HG02973 (cell line): Measurements from ENCODE around the gene MRM1.
A peak's percentile ranks its signal among the peaks of the same experiment; 100 is the strongest.

Experiments
- ATAC-seq: cut with Tn5 transposase; IDR thresholded peaks from one replicate; pipeline ENCODE4 v1.9.1; 2021; ENCODE audit warnings: moderate library complexity; ENCODE audit not compliant: unreplicated experiment

Gene MRM1

GRCh38 chr17:36601303-36602029 is at the start of gene MRM1:
Gene MRM1, plus strand, starts transcription at chr17:36601583. Its CDS starts 228 bp downstream, at chr17:36601811.
- ATAC-seq = peak; percentile 68

GRCh38 chr17:36553459-36553858 is 47.9 kb upstream of the MRM1 start:
- no peak for ATAC-seq

GRCh38 chr17:36566081-36566480 is 35.3 kb upstream of the MRM1 start:
- no peak for ATAC-seq

GRCh38 chr17:36575028-36575427 is 26.4 kb upstream of the MRM1 start:
- no peak for ATAC-seq

GRCh38 chr17:36576793-36577192 is 24.6 kb upstream of the MRM1 start:
- ATAC-seq = no peak

- ATAC-seq = no peak
These were observed 22.7 kb upstream of the MRM1 start for GRCh38 chr17:36578671-36579070.

GRCh38 chr17:36583787-36584186 is 17.6 kb upstream of the MRM1 start:
- ATAC-seq = no peak

- ATAC-seq = no peak
These were observed 15.2 kb upstream of the MRM1 start for GRCh38 chr17:36586138-36586537.

GRCh38 chr17:36590082-36590481 is 11.3 kb upstream of the MRM1 start:
- no peak for ATAC-seq

GRCh38 chr17:36591434-36592315 is 9.7 kb upstream of the MRM1 start, which contains the start of gene DHRS11:
Gene DHRS11, plus strand, starts transcription at chr17:36591879. Its CDS starts 131 bp downstream, at chr17:36592010.
- ATAC-seq = peak; percentile 80

- ATAC-seq = no peak
These were observed 9.1 kb upstream of the MRM1 start for GRCh38 chr17:36592316-36592715.

- no peak for ATAC-seq
These were observed 8.6 kb upstream of the MRM1 start for GRCh38 chr17:36592716-36593321.

GRCh38 chr17:36593656-36594316 is 7.6 kb upstream of the MRM1 start:
- ATAC-seq = no peak

GRCh38 chr17:36594626-36595401 is 6.6 kb upstream of the MRM1 start:
- ATAC-seq = no peak

GRCh38 chr17:36597226-36597625 is 4.2 kb upstream of the MRM1 start:
- ATAC-seq = no peak

GRCh38 chr17:36597866-36598777 is 3.3 kb upstream of the MRM1 start:
- no peak for ATAC-seq

GRCh38 chr17:36598951-36599401 is 2.4 kb upstream of the MRM1 start:
- no peak for ATAC-seq

GRCh38 chr17:36599546-36600250 is 1.7 kb upstream of the MRM1 start:
- ATAC-seq = no peak
